ENCODE results near the gene SSR2. TPM values are rescaled to one million over a fixed set of nuclear protein-coding genes. Genes with fewer than 3 reads are reported as not detected.

SSR2 gene
- total RNA-seq, 2 experiments from 2014 or later, result 148 to 150 TPM

DNA sequence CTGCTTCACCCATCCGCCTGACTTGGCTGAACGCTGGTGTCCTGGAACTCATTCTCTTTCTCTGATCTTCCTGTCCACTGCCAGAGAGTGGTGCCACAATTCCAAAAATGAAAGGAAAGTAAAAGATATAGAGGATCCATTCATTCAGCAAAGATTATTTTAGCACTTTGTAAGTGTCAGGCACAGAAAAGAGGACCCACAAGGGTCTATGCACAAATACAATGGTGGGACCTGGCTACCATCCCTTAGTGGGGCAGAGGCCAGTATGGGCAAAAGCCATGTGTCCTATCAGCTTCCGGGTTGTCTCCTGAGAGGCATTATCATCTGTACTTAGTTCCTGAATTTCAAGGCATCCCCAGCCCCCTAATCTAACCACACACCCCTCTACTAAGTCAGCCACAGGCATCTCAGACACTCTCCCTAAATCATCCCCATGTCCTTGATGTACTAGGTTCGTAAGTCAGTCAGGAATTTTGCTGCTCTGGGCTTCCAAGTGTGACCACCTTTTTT lies 19.0 kb downstream of the SSR2 start:
- Mint-ChIP-seq H3K4me1 (ENCODE audit: low read depth) (peaks cover 16% of the 10 kb centered on the region), H3K4me3 (no peak overlapping the region), H3K27ac (no peak overlapping the region), H3K27me3 (no peaks in the 10 kb centered on the region), H3K36me3 (ENCODE audit: low read depth) (peaks cover 2% of the 10 kb centered on the region), H3K9me3 (no peaks in the 10 kb centered on the region)
- DNase-seq (no peak), ATAC-seq (no peak)
- intact Hi-C loops (cut with micrococcal nuclease), result no loop called here
- CTCF ChIA-PET, result interaction anchor here (1.2 to 3.0 kb wide), 5 partner anchors 12 to 72 kb away, joined by 3 to 11 read pairs (median 5); no protein-coding TSS in a partner anchor
- TF ChIP-seq, protein P1, sequence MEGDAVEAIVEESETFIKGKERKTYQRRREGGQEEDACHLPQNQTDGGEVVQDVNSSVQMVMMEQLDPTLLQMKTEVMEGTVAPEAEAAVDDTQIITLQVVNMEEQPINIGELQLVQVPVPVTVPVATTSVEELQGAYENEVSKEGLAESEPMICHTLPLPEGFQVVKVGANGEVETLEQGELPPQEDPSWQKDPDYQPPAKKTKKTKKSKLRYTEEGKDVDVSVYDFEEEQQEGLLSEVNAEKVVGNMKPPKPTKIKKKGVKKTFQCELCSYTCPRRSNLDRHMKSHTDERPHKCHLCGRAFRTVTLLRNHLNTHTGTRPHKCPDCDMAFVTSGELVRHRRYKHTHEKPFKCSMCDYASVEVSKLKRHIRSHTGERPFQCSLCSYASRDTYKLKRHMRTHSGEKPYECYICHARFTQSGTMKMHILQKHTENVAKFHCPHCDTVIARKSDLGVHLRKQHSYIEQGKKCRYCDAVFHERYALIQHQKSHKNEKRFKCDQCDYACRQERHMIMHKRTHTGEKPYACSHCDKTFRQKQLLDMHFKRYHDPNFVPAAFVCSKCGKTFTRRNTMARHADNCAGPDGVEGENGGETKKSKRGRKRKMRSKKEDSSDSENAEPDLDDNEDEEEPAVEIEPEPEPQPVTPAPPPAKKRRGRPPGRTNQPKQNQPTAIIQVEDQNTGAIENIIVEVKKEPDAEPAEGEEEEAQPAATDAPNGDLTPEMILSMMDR (IDR thresholded peaks at IDR 0.05), result no peak
- POLR2A ChIA-PET, result no interaction called here

DNA sequence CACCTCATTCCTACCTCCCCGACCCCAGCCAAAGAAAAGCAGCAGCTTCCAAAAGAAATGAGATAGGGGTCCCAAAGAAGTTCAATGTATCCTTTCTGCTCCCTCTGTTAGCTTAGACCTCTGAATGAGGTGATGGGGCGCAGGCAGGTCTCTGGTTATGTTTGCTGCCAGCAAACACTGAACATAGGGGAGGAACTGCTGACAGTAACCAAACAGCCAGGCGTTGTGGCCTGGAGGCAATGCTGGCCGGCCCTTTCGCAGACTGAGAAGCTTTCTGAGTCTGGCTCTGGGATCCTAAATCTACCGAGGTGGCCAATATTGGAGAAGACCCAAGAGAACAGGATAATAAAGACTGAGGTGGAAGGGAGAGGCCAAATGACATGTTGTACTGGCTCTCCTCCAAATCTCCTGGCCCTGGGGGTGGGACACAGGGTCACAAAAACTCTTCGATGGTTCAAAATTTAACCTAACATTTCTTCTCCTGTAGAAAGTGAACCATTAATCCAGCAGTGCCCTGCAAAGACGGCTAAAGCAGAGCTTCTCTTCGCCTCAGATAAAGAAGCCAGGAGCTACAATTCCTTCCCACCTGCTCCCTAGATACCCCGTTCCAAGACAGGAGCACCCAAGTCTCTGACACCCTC lies 19.6 kb downstream of the SSR2 start:
- DNase-seq (no peak), ATAC-seq (no peak)
- TF ChIP-seq, protein P1 (IDR thresholded peaks at IDR 0.05), result no peak
- H3K27me3 Mint-ChIP-seq, result no peaks in the 10 kb centered on the region
- intact Hi-C loops (cut with micrococcal nuclease), result no loop called here
- no peak overlapping the region for H3K27ac Mint-ChIP-seq
- H3K4me3 Mint-ChIP-seq, result no peak overlapping the region
- peaks cover 16% of the 10 kb centered on the region for H3K4me1 Mint-ChIP-seq (ENCODE audit: low read depth)
- H3K9me3 Mint-ChIP-seq, result no peaks in the 10 kb centered on the region
- CTCF ChIA-PET, result interaction anchor here (1.2 to 3.0 kb wide), 5 partner anchors 12 to 71 kb away, joined by 3 to 11 read pairs (median 5); no protein-coding TSS in a partner anchor
- no peaks in the 10 kb centered on the region for H3K36me3 Mint-ChIP-seq (ENCODE audit: low read depth)
- POLR2A ChIA-PET, result interaction anchor here (1.3 kb wide), 1 partner anchor 30 kb away, joined by 3 read pairs; no protein-coding TSS in a partner anchor

DNA sequence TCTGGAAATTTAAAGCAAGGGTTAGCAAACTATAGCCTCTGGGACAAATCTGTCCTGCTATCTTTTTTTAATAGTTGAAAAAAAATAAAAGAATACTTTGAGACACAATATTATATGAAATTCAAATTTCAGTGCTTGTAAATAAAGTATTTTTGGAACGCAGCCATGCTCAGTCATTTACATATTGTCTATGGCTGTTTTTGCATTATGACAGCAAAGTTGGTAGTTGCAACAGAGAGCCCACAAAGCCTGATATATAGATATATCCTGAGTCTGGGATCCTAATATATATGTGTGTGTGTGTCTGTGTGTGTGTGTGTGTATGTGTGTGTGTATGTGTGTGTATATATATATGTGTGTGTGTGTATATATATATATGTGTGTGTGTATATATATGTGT lies 20.8 kb downstream of the SSR2 start:
- TF ChIP-seq, protein P1 (IDR thresholded peaks at IDR 0.05), result no peak
- CTCF ChIA-PET, result interaction anchor here (1.2 to 3.0 kb wide), 2 partner anchors 10 to 11 kb away, joined by 4 to 11 read pairs; no protein-coding TSS in a partner anchor
- POLR2A ChIA-PET, result interaction anchor here (1.3 kb wide), 1 partner anchor 29 kb away, joined by 3 read pairs; no protein-coding TSS in a partner anchor

DNA sequence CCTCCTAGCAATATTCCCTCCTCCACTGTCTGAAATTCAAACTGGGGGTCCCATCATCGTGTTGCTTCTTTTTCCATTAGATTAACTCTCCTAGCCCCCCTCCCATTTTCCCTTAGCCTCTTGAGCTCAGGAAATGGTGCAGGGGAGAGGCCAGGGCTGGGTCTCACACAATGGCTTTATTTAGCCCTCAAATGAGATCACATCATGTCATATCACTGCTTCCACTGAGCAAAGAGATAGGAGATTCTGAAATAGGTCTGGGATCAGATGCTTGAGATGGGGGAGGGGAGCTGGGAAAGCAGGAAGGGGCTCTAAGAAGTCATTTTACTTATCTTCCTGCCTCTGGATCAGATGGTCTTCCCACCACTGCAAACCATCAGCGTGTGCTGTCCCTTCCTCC lies 24.6 kb downstream of the SSR2 start:
- Mint-ChIP-seq H3K27ac (no peak overlapping the region), H3K4me3 (no peak overlapping the region), H3K27me3 (no peaks in the 10 kb centered on the region), H3K36me3 (ENCODE audit: low read depth) (no peaks in the 10 kb centered on the region), H3K4me1 (ENCODE audit: low read depth) (no peaks in the 10 kb centered on the region), H3K9me3 (no peaks in the 10 kb centered on the region)
- ChIA-PET POLR2A (interaction anchor here (0.6 to 1.6 kb wide), 4 partner anchors 13 to 72 kb away, joined by 3 to 8 read pairs (median 4); no protein-coding TSS in a partner anchor), CTCF (interaction anchor here (0.6 to 3.5 kb wide), 4 partner anchors 12 to 58 kb away, joined by 4 to 18 read pairs (median 6); no protein-coding TSS in a partner anchor)
- ATAC-seq (no peak), DNase-seq (no peak)
- intact Hi-C loops (cut with micrococcal nuclease), result no loop called here
- TF ChIP-seq, protein P1 (IDR thresholded peaks at IDR 0.05), result no peak

More for the DNA sequence above, 20.8 kb downstream of the SSR2 start:
- Mint-ChIP-seq H3K4me3 (no peak overlapping the region), H3K36me3 (ENCODE audit: low read depth) (no peaks in the 10 kb centered on the region), H3K27ac (no peak overlapping the region), H3K4me1 (ENCODE audit: low read depth) (peaks cover 9% of the 10 kb centered on the region), H3K27me3 (no peaks in the 10 kb centered on the region), H3K9me3 (no peaks in the 10 kb centered on the region)
- intact Hi-C loops (cut with micrococcal nuclease), result no loop called here
- DNase-seq (no peak), ATAC-seq (no peak)

DNA sequence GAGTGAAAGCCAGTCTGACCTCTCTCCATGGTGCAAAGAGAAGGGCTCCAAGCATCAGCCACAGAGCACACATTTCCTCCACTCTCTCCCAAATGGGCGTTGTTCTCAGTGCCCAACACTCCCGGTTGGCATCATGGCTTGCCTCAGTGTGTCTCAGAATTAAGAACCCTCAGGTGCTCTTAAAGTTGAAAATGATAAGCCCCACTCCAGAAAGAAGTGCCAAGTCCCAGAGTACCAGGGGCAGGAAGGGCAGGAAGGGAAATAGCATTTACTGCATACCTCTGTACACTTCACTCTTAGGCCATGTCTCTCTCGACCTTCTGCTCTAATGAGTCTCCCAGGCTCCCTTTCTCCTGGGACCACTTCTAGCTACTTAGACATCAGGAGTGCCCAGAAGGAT lies 27.2 kb downstream of the SSR2 start:
- Mint-ChIP-seq H3K36me3 (ENCODE audit: low read depth) (no peaks in the 10 kb centered on the region), H3K27ac (no peak overlapping the region), H3K4me3 (no peak overlapping the region), H3K9me3 (no peaks in the 10 kb centered on the region), H3K4me1 (ENCODE audit: low read depth) (peaks cover 10% of the 10 kb centered on the region), H3K27me3 (no peaks in the 10 kb centered on the region)
- no peak for DNase-seq
- ChIA-PET CTCF (interaction anchor here (5.6 kb wide), 1 partner anchor 55 kb away, joined by 113 read pairs; the partner anchor contains the start of gene RXFP4), POLR2A (interaction anchor here (0.7 kb wide), 1 partner anchor 73 kb away, joined by 4 read pairs; no protein-coding TSS in a partner anchor)
- ATAC-seq, result no peak
- intact Hi-C loops (cut with micrococcal nuclease), result no loop called here
- TF ChIP-seq, protein P1 (IDR thresholded peaks at IDR 0.05), result no peak

Data from activated CD8-positive, alpha-beta T cell treated with anti-CD3 and anti-CD28 coated beads for 36 hours (primary cell).